GM21619 (cell line): ENCODE measurements around the gene KLHL2.
"Not testable (repeated sequence)": the region's sequence is repeated elsewhere in the genome, so short reads cannot be mapped to it uniquely, and the experiment has no call there.

Experiments used
- ATAC-seq: cut with Tn5 transposase; IDR thresholded peaks from one replicate; pipeline ENCODE4 v1.9.1; 2021; ENCODE audit not compliant: unreplicated experiment

Gene KLHL2

DNA sequence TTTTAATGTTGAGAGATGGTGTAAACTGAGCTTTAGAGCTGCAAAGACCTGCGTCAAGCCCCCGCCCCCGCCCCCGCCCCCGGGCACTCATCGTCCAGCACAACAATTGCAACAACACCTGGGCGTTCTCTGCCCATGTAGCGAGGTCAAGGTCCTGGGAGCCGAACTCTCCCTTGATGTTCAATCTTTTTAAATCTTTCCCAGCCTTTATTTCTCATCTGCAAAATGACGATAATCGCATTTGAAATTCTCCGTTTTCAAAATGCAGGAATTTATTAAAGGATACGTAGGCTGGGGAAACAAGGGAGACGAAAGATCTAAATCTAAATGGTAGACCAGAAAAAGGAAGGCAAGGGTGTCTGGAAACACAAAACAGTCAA, 119.5 kb downstream of the KLHL2 start:
- ATAC-seq: no peak

DNA sequence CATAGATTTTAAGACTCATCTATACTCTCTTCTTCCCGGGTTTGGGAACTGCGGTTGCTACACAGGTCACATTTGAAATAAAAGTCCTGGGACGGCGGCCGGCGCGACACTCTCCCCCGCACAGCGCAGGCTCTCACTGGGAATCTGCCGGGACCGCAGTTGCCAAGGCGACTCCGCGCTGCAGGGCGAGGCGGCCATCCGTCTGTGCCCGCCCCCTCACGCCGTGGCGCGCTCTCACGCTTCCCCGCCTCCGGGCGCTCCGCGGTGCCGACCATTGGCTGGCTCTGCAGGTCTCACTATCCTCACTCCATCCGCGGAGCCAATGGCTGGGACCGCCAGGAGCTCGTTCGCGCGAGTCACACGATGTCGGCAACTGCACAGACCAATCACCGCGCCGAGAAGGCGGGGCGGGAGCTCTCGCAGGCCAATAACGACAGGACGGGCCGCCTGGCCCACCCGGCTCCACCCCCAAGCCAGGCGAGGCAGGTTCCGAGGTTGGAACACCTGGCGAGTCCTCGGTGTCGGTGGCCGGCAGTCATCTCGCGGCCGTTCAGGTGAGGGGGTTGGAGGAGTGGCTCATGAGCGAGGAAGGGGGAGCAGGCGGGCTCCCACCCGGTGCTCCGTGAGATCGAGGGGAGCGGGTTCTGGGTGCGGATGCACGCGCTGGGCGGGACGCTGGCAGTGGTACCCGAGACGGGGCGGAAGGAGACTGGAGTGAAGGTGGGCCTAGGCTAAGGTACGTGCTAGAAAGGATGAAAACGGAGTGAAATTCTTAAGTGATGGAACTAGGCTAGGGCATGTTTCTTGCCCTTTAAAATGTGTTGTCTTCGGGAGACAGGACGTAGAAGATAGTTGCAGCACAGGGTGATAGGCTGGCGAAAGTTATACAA, 120.1 kb downstream of the KLHL2 start, which contains the start of gene MSMO1:
Gene MSMO1, plus strand, starts transcription at position 459 of the 890 bp plus-strand sequence. CDS start 5,702 bp downstream, outside the sequence.
- ATAC-seq: peak; percentile 97

DNA sequence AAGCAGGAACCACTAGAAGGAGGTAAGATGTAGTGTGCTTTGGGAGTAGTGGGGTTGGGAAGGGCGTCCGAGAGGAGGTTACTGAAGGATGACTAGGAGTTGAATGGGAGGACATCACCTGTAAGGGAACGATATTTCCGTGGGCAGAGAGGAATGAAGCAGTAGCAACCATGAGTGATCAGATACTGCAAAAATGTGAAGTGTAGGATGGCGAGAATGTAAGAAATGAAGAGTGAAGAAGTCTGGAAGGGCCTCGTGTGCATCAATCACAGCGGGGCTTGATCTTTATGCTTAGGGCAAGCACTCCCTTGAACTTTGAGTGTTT, 120.7 kb downstream of the KLHL2 start:
- no peak for ATAC-seq

DNA sequence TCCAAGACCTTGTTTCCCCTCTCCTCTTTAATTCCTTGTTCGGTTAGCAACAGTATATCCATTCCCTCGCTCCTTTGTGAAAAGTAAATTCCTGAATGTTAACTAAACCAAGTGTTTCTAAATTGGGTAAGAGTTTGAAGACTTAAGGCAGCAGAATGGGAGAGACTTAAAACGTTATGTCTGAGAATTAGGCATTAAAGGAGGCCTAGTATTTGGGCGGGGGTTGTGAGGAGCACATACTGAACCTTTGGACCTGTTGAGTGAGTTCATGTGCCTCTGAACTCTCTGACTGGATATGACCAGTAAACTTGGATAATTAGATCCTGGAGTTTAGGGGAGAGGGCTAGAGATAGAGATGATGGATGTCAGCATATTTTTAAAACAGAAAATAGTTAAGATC, 121.3 kb downstream of the KLHL2 start:
- ATAC-seq: no peak

DNA sequence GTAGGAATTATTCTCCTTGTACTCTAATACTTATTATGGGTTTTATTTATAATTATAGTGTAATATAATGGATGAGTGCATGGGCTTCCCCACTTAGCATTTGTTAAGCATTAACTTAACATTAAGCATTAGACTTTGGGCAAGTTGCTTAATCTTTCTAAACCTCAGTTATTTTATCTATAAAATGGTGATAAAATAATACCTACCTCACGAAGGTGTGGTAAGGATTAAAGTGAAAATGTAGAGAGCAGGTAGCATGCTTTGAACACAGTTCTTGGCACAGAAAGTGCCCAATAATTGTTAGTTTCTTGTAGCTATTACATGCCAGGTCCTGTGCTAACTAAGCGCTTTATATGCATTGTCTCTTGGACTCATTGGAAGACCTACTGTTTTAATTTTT, 122.7 kb downstream of the KLHL2 start:
- ATAC-seq: no peak

DNA sequence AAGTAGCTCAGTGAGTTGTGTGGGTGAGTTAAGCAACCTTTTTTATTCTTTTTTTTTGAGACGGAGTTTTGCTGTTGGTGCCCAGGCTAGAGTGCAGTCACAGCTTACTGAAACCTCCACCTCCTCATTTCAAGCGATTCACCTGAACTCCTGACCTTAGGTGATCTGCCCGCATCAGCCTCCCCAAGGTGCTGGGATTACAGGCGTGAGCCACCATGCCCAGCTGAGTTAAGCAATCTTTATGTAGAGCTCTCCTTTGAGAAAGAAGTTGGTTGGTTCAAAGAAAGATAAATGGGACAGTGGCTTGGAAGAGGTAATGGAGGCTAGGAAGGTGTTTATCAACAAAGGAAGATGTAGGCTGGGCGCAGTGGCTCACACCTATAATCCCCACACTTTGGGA, 123.3 kb downstream of the KLHL2 start:
- ATAC-seq: no peak

DNA sequence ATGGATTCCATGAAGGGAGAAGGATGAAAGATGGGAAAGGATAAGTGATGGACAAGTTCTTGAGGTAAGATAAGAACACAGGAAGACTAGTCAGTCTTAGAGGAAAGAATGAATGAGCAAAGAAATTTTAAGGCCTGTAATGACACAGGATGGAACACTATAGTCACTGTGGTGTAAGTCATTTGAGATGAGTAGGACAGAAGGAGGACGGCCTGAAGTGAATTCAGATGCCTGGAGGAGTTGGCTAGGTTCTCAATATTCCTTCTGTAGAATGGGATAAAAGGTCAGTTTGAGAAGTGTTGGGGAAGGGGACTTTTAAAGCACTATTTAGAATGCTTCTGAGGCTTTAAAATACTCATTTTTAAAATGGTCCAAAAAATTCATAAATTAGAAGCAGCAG, 124.0 kb downstream of the KLHL2 start:
- no peak for ATAC-seq

DNA sequence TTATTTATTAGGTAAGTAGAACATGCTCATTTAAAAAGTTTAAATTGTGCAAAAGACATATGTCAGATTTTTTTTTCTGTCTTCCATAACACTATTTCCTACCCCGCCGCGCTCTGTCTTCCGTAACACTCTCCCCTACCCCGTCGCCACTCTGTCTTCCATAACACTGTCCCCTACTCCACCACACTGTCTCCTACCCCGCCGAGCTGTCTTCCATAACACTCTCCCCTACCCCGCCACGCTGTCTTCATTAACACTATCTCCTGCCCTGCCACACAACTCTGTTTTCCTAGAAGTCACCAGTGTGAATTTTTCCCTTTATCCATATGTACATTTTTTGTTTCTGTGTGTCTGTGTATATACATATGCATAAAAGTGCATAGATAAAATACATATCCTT, 124.5 kb downstream of the KLHL2 start:
- no peak for ATAC-seq

DNA sequence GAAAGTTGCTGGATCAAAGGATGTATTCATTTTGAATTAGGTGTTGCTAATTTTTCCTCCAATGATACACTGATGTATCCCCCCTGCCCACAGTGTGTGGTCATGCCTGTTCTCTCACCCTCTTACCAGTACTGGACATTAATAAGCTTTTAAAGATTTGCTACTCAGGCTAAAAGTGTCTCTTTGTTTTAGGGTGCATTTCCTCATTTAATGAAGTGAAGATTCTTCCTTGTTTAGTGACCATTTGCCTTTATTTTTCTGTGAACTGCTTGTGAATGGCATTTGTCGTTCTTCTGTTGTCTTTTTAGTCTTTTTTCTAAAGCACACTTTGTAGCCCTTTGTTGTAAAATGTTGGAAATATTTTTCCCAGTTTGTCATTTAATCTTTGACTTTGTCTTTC, 125.1 kb downstream of the KLHL2 start:
- ATAC-seq: no peak

DNA sequence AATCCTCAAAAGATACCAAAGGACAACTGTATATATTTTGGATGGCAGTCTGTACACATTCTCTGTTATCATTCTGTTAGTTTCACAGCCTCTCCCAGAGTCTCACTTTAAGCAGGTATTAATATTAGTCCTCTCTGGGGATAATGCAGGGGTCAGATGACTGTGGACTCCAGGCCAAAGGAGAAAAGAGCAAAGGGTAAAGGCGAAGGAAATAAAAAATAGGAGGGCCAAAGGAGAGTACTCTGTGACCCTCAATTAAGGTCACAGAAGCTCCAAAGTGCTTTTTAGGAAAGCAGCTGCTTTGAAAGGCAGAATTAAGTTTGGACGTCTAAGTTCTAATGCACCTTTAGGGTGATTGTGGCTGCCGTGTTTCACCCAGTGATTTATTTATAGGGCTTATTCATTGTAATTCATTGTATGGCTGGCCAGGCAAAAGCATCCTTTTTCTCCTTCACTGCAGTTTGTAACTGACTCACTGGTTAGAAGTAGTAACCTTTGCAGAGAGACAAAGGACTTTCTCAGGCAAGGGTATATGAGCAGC, 127.9 kb downstream of the KLHL2 start:
- no peak for ATAC-seq

DNA sequence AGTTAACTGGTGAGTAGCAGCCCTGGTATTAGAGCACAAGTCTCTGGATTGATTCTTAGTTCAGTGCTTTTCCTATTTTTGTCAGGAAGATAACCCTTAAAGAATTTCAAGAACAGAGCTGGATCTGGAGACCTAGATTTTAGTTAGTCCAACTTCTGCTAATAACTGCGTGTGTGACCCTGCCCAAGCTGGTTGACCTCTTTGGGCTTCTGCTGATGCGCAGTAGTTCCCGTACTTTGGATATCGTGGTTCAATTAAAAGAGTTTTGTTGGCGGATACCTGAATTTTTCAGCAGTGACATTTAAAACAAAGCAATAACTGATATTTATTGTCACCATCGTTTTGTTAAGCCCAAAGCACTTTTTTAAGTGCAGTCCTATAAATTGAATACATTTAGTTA, 129.4 kb downstream of the KLHL2 start:
- no peak for ATAC-seq

DNA sequence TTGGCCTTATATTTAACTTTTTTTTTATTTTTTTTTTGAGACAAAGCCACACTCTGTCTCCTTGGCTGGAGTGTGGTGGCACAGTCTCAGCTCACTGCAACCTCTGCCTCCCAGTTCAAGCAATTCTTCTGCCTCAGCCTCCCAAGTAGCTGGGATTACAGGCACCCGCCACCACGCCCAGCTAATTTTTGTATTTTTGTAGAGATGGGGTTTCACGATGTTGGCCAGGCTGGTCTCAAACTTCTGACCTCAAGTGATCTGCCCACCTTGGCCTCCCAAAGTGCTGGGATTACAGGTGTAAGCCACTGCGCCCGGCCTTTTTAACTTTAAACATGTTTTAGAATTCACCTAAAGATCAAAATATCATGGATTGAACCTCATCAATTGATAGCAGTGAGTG, 135.0 kb downstream of the KLHL2 start:
- not testable (repeated sequence) for ATAC-seq

DNA sequence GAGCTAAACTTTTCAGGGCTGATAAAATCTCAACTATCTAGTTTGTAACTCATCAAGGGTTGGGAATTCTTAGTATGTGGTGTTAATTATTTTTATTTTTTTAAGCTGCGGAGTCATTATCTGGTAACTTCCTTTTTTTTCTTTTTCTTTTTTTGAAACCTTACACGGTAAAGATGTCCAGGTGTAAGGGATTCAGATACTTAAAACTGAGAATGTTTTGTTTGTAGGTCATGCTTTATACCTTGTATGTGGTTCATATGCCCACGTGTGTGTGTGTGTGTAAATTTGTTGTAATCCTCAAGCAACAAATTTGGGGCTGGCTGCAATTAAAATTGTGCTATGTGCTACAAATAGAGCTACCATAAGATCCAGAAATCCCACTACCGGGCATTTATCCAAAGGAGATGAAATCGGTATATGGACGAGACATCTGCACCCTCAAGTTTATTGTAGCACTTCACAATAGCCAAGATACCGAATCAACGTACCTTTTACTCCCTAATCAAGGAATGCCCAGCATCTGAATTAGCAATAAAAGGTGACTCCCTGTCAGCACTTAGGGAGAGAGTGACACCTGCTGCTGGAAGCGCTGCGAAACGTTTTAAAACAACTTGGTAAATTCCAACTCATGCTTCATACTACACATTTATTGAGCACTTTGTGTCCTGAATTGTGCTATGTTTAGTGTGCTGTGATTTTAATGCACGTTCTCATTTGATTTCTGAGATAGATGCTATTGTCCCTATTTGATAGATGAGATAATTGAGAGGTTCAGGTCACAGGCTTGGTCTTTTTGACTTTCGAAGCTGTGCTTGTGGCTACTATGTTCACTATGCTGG, 136.2 kb downstream of the KLHL2 start:
- ATAC-seq: no peak

DNA sequence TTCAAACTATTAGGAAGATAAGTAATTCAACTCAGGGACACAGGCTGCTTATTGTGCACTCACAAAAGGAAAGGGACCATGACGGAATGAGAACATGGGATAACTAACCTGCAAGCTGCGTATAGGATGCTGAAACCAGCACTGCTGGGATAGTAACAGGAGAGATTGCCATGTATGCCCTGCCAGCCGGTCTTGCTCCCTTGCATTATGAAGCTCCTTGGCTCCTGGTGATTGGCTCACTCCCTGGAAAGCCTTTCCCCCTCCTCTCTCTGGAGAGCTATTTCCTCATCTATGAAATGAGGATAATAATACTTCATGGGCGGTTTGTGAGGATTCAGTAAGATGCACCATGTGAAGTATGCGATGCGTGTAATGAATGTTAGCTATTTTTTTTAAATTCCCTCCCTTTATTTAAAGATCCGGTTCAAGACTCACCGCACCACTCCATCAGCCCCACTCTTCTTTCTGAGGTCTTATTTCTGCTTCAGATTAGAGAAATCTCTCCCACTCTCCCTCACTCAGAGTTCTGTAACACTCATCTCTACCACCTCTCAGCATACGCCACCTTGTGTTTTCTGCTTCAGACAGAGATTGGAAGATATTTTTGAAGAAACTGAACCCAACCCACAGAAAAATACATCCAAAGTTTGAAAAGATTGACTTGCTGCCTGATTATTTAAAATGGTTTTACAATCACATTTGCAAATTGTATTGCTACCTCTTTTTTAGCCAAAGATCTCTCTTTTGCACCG, 138.5 kb downstream of the KLHL2 start:
- ATAC-seq: no peak

DNA sequence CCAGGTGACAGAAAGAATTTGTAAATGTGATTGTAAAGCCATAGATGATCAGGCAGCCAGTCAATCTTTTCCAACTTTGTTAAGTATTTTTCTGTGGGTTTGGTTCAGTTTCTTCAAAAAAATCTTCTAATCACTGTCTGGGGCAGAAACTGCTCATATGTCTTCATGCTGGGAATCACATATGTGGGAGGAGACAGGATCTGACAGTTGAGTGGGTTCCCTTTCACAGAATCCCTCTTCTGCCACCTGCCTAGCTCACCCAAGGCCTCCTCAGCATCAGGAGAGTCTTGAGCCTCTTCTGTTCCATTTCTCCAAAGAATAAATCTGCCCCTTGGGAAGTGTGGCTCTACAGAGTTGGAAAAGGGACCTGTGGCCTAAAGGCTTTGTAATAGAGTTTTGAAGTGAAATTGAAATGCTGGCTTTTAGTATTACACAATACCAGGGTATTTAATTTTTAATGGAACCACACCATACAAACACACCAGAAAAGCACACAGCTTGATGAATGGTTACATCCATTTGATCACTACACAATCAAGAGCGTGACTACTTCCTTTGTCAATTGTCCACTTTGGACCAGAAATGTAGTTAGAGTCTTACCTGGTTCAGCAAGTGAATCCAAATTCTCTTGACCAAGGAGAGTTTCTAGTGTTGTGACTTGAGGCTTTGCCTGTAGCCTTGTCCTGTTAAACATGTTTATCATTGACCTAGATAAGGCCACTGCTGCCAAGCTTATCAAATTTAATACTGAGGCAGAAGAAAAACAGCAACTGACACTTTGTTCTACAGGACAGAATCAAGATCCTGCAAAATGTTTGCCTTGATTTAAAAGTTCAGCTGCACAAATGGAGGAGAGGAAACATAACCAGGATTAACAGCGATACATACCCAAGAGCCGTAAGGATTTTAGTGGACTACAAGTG, 140.5 kb downstream of the KLHL2 start:
- ATAC-seq: no peak

DNA sequence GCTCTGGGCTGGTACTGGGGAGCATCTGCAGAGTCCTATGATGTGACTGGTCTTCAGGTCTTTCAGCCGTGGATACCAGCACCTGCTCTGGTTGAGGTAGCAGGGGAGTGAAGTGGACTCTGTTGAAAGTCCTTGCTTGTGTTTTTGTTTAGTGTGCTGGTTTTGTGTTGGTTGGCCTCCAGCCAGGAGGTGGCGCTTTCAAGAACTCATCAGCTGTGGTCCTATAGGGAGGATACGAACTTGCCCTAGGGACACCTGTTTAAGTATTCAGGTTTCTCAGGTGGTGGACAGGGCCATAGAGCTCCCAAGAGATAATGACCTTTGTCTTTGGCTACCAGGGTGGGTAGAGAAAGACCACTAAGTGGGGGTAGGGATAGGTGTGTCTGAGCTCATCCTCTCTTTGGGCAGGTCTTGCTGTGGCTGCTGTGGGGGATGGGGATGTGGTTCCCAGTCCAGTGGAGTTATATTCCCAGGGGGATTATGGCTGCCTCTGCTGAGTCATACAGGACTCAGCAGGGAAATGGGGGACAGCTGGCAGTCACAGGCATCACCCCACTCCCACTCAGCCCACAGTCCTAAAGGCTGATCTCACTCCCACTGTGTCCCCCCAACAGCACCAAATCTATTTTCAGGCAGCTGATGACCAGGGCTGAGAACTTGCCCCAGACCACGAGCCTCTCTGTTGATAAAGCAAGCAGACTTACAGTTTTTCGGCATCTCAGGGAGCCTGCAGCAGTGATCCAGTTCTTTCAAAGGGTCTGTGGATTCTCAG, 144.2 kb downstream of the KLHL2 start:
- no peak for ATAC-seq

DNA sequence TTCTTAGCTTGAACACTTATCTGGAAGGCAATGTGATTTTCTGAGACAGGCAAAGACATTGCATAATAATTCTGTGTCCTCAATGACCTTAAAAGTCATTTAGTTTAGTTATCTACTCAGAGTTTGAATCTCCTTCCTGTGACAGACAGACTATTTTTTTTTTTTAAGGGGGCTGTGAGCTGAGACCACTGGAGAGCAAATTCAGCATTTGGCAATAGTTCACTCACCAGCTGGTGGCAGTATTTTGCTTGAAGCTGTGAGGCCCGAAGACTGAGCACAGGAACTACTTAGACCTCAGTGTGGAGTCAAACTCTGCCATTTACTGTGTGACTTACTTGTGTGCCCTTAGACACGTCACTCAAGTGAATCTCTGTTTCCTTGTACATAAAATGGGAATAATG, 148.5 kb downstream of the KLHL2 start:
- ATAC-seq: peak; percentile 72

DNA sequence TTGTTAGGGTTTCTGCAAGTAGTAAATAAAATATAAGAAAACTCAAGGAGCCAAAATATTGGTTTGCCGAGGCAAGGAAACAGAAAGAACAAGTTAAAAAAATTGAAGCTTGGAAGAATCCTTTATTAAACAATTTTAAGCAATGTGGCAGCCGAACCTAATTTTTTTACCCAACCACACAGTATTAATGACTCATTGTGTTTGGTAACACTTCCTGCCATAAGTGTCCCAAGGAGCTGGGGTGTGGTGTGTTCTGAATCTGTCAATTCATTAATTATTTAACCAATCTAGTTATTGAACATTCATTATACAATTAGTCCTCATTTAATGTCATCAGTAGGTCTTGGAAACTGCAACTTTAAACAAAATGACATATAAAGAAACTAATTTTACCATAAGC, 152.1 kb downstream of the KLHL2 start:
- ATAC-seq: peak; percentile 52

DNA sequence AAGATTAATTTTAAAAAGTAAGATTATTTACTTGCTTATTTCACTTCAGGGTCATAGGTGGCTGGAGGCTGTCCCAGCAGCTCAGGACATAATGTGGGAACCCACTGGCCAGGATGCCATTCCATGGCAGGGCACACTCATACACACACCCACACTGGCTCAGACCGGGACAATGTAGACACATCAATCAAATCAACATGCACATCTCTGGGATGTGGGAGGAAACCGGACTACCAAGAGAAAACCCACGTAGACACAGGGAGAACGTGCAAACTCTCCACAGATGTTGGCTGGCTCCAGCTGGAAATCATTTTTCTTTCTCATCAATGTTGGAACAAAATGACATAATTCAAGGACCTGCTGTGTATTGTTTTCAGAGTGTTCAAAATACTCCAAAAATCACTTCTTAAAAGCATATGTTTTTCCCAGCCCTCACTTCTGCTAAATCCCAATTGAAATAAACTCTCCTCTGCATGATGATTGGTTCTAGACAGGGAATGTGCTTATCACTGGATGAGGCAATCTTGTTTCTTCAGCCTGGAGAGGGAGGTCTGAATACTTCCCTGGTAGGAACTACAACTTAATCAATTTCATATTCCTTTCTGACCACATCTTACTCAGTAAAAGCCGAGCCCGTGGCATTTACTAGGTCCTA, 152.8 kb downstream of the KLHL2 start:
- no peak for ATAC-seq
